HepG2 (cell line): ENCODE data around the gene MPV17L2. TPM values are rescaled to one million over a fixed set of nuclear protein-coding genes. Genes with fewer than 3 reads are reported as not detected.

Experiments
- FOXK1 ChIP-seq: sonication (generic); formaldehyde crosslinking; IDR thresholded peaks from 2 replicates; pipeline ENCODE4 v1.4.0; 2020; ENCODE audit warnings: low read depth, missing genetic modification reagents, borderline replicate concordance
- NFE2L2 ChIP-seq: fragments of 150-350 bp; IDR thresholded peaks from 2 replicates; pipeline ENCODE4 v1.6.1; 2014; ENCODE audit warnings: low read length
- PTBP1 ChIP-seq: fragments of 200-400 bp; formaldehyde crosslinking; IDR thresholded peaks from 2 replicates; pipeline ENCODE4 v1.6.1; 2018; ENCODE audit warnings: low read length, low read depth; ENCODE audit not compliant: poor library complexity, severe bottlenecking
- SOX5 ChIP-seq: IDR thresholded peaks from 2 replicates; pipeline ENCODE4 v1.6.1; 2016; ENCODE audit warnings: borderline replicate concordance
- THAP11 ChIP-seq: IDR thresholded peaks from 2 replicates; pipeline ENCODE4 v1.6.1; 2016; ENCODE audit warnings: missing biosample characterization, missing genetic modification reagents
- ZNF160 ChIP-seq: sonication (generic); formaldehyde crosslinking; IDR thresholded peaks from 2 replicates; pipeline ENCODE4 v1.8.0; 2022; ENCODE audit warnings: mild to moderate bottlenecking, inconsistent platforms, missing genetic modification reagents
- ZNF24 ChIP-seq: fragments of 450-650 bp; IDR thresholded peaks from 2 replicates; pipeline ENCODE4 v1.6.1; 2017; ENCODE audit warnings: antibody characterized with exemption, mild to moderate bottlenecking
- ZNF619 ChIP-seq: sonication (generic); formaldehyde crosslinking; IDR thresholded peaks from 2 replicates; pipeline ENCODE4 v1.4.0; 2020; ENCODE audit warnings: mild to moderate bottlenecking, missing genetic modification reagents
- ZNF644 ChIP-seq: IDR thresholded peaks from 2 replicates; pipeline ENCODE4 v1.6.1; 2016; ENCODE audit warnings: low read depth
- ZNF652 ChIP-seq: IDR thresholded peaks from 2 replicates; pipeline ENCODE4 v1.6.1; 2016; ENCODE audit warnings: low read depth, borderline replicate concordance
- polyA plus RNA-seq, 8 experiments: library from polyadenylated mRNA; depleted of rRNA in 3 of 8; stranded (reverse) in 7 of 8; unstranded in 1 of 8; fragments of >200 nt; fragmentation: Illumina TruSeq in 4 of 8; extraction: Trizol in 4 of 8; gene quantifications; 2 replicates each; pipeline versions ENCODE4 v1.2.1 to v1.2.3, GENCODE V29; 2011 to 2016; ENCODE audit warnings: low read depth in 4 of 8, missing spikeins in 1 of 8, mixed read lengths in 1 of 8; ENCODE audit not compliant: insufficient read depth in 1 of 8
- total RNA-seq, 5 experiments: library from RNA; depleted of rRNA; stranded (reverse); fragments of >200 nt; fragmentation: Illumina TruSeq; extraction: Trizol; gene quantifications; 2 replicates each; pipeline ENCODE4 v1.2.3, GENCODE V29; 2016; ENCODE audit warnings: low read depth in 1 of 5
- TF ChIP-seq, protein P1 (sequence below): fragments of 450-650 bp; IDR thresholded peaks from 2 replicates; pipeline ENCODE4 v1.6.1; 2016
- TF ChIP-seq, protein P2 (sequence below): sonication (generic); formaldehyde crosslinking; IDR thresholded peaks from 2 replicates; pipeline ENCODE4 v1.4.0; 2020; ENCODE audit warnings: missing genetic modification reagents, mild to moderate bottlenecking, borderline replicate concordance
- TF ChIP-seq, protein P3 (sequence below): sonication (generic); formaldehyde crosslinking; IDR thresholded peaks from 2 replicates; pipeline ENCODE4 v1.4.0; 2020; ENCODE audit warnings: missing genetic modification reagents, borderline replicate concordance
- TF ChIP-seq, protein P4 (sequence below): sonication (generic); formaldehyde crosslinking; IDR thresholded peaks from 2 replicates; pipeline ENCODE4 v1.9.0; 2021; ENCODE audit warnings: missing genetic modification reagents, mild to moderate bottlenecking, borderline replicate concordance
- TF ChIP-seq, protein P5 (sequence below): sonication (generic); formaldehyde crosslinking; conservative IDR thresholded peaks from 2 replicates; pipeline ENCODE4 v1.4.0; 2020; ENCODE audit warnings: missing genetic modification reagents
- TF ChIP-seq, protein P6 (sequence below): sonication (generic); formaldehyde crosslinking; IDR thresholded peaks from 2 replicates; pipeline ENCODE4 v1.8.1; 2023; ENCODE audit warnings: mild to moderate bottlenecking, missing genetic modification reagents

MPV17L2 gene
- total and polyA plus RNA-seq, 2 of the 13 experiments (the other 11 are each of a cell fraction or from before 2014, with no cell fraction given) = 13.6 to 16.7 TPM

DNA sequence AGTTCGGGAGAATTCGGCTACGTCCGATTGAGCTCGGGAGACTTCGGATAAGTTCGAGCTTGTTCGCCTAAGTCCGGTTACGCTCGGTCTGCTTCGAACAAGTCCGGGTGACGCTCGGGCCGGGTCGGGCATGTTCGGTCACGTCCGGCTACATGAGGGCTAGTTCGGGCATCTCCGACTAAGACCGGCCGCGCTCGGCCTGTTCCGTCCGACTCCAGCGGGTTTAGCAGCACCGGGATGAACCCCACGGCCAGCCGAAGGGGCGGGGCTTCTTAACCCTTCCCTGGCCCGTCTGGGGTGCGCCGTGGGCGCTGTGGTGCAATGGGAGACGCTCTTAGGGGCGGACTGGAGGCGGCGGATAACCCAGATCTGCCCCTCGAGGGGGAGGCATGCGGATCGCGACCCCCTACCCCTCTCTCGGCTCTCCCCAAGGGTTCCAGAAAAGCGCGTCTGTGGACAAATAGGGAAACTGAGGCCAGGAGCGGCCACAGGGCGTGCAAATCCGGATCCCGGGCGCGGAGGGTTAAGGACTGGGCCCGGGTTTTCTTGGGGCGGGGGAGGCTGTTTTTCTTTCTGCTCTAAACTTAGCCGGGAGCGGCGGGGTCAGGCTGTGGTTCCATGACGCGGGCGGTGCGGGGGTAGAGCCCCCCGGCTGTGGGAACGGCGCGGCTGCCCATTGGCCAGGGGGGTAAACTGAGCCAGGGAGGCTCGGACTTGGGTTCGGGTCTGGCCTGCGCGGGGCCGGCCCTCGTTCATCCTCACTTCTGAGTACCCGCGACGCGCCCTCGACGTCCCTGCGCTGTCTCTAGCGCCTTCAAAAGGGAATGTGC is 31.7 kb downstream of the MPV17L2 start (continued):
- TF ChIP-seq, protein P1, sequence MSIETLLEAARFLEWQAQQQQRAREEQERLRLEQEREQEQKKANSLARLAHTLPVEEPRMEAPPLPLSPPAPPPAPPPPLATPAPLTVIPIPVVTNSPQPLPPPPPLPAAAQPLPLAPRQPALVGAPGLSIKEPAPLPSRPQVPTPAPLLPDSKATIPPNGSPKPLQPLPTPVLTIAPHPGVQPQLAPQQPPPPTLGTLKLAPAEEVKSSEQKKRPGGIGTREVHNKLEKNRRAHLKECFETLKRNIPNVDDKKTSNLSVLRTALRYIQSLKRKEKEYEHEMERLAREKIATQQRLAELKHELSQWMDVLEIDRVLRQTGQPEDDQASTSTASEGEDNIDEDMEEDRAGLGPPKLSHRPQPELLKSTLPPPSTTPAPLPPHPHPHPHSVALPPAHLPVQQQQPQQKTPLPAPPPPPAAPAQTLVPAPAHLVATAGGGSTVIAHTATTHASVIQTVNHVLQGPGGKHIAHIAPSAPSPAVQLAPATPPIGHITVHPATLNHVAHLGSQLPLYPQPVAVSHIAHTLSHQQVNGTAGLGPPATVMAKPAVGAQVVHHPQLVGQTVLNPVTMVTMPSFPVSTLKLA = no peak
- TF ChIP-seq, protein P2, sequence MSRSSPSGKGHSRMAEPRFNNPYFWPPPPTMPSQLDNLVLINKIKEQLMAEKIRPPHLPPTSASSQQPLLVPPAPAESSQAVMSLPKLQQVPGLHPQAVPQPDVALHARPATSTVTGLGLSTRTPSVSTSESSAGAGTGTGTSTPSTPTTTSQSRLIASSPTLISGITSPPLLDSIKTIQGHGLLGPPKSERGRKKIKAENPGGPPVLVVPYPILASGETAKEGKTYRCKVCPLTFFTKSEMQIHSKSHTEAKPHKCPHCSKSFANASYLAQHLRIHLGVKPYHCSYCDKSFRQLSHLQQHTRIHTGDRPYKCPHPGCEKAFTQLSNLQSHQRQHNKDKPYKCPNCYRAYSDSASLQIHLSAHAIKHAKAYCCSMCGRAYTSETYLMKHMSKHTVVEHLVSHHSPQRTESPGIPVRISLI = no peak
- TF ChIP-seq THAP11 (CRISPR knock-in tag) (no peak), FOXK1 (no peak), ZNF652 (CRISPR knock-in tag) (peak; percentile 98), NFE2L2 (no peak), ZNF619 (CRISPR knock-in tag) (no peak), ZNF160 (CRISPR knock-in tag) (no peak), PTBP1 (no peak), SOX5 (no peak), ZNF24 (no peak), ZNF644 (CRISPR knock-in tag) (no peak)
- TF ChIP-seq, protein P3, sequence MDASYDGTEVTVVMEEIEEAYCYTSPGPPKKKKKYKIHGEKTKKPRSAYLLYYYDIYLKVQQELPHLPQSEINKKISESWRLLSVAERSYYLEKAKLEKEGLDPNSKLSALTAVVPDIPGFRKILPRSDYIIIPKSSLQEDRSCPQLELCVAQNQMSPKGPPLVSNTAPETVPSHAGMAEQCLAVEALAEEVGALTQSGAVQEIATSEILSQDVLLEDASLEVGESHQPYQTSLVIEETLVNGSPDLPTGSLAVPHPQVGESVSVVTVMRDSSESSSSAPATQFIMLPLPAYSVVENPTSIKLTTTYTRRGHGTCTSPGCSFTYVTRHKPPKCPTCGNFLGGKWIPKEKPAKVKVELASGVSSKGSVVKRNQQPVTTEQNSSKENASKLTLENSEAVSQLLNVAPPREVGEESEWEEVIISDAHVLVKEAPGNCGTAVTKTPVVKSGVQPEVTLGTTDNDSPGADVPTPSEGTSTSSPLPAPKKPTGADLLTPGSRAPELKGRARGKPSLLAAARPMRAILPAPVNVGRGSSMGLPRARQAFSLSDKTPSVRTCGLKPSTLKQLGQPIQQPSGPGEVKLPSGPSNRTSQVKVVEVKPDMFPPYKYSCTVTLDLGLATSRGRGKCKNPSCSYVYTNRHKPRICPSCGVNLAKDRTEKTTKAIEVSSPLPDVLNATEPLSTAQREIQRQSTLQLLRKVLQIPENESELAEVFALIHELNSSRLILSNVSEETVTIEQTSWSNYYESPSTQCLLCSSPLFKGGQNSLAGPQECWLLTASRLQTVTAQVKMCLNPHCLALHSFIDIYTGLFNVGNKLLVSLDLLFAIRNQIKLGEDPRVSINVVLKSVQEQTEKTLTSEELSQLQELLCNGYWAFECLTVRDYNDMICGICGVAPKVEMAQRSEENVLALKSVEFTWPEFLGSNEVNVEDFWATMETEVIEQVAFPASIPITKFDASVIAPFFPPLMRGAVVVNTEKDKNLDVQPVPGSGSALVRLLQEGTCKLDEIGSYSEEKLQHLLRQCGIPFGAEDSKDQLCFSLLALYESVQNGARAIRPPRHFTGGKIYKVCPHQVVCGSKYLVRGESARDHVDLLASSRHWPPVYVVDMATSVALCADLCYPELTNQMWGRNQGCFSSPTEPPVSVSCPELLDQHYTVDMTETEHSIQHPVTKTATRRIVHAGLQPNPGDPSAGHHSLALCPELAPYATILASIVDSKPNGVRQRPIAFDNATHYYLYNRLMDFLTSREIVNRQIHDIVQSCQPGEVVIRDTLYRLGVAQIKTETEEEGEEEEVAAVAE (CRISPR knock-in tag) = no peak
- TF ChIP-seq, protein P4, sequence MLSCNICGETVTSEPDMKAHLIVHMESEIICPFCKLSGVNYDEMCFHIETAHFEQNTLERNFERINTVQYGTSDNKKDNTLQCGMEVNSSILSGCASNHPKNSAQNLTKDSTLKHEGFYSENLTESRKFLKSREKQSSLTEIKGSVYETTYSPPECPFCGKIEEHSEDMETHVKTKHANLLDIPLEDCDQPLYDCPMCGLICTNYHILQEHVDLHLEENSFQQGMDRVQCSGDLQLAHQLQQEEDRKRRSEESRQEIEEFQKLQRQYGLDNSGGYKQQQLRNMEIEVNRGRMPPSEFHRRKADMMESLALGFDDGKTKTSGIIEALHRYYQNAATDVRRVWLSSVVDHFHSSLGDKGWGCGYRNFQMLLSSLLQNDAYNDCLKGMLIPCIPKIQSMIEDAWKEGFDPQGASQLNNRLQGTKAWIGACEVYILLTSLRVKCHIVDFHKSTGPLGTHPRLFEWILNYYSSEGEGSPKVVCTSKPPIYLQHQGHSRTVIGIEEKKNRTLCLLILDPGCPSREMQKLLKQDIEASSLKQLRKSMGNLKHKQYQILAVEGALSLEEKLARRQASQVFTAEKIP = no peak
- TF ChIP-seq, protein P5, sequence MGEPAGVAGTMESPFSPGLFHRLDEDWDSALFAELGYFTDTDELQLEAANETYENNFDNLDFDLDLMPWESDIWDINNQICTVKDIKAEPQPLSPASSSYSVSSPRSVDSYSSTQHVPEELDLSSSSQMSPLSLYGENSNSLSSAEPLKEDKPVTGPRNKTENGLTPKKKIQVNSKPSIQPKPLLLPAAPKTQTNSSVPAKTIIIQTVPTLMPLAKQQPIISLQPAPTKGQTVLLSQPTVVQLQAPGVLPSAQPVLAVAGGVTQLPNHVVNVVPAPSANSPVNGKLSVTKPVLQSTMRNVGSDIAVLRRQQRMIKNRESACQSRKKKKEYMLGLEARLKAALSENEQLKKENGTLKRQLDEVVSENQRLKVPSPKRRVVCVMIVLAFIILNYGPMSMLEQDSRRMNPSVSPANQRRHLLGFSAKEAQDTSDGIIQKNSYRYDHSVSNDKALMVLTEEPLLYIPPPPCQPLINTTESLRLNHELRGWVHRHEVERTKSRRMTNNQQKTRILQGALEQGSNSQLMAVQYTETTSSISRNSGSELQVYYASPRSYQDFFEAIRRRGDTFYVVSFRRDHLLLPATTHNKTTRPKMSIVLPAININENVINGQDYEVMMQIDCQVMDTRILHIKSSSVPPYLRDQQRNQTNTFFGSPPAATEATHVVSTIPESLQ = no peak
- TF ChIP-seq, protein P6, sequence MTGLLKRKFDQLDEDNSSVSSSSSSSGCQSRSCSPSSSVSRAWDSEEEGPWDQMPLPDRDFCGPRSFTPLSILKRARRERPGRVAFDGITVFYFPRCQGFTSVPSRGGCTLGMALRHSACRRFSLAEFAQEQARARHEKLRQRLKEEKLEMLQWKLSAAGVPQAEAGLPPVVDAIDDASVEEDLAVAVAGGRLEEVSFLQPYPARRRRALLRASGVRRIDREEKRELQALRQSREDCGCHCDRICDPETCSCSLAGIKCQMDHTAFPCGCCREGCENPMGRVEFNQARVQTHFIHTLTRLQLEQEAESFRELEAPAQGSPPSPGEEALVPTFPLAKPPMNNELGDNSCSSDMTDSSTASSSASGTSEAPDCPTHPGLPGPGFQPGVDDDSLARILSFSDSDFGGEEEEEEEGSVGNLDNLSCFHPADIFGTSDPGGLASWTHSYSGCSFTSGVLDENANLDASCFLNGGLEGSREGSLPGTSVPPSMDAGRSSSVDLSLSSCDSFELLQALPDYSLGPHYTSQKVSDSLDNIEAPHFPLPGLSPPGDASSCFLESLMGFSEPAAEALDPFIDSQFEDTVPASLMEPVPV (CRISPR knock-in tag) = no peak
